Sigmoid colon (tissue), 7 donors: Measurements from ENCODE around the gene FBLN1. TPM values are rescaled to one million over a fixed set of nuclear protein-coding genes. Genes with fewer than 3 reads are reported as not detected.

Source experiments
- DNase-seq: peaks from one replicate; pipeline ENCODE4 v3.0.0-alpha.2; 2019
- H3K27ac ChIP-seq, 4 donors: fragments of 200-600 bp; sonication (generic); one replicate each; pipeline ENCODE4 v1.5.1; 2016 to 2019; ENCODE audit warnings: mild to moderate bottlenecking in 1 of 4
- H3K27me3 ChIP-seq, 3 donors: fragments of 200-600 bp; sonication (generic); one replicate each; pipeline ENCODE4 v1.5.1; 2019; ENCODE audit warnings: mild to moderate bottlenecking in 1 of 3
- H3K36me3 ChIP-seq, 4 donors: fragments of 200-600 bp; sonication (generic); one replicate each; pipeline ENCODE4 v1.5.1; 2016 to 2019
- H3K4me1 ChIP-seq, 4 donors: fragments of 200-600 bp; sonication (generic); one replicate each; pipeline ENCODE4 v1.5.1; 2017 to 2019
- H3K4me3 ChIP-seq, 4 donors: fragments of 200-600 bp; sonication (generic); one replicate each; pipeline ENCODE4 v1.5.1; 2017 to 2019; ENCODE audit warnings: mild to moderate bottlenecking in 2 of 4, moderate library complexity in 1 of 4
- H3K9me3 ChIP-seq, 4 donors: fragments of 200-600 bp in 3 of 4; sonication (generic) in 3 of 4; one replicate each; pipeline versions ENCODE4 v1.5.1 to v1.6.1; 2013 to 2019
- EP300 ChIP-seq, 4 donors: sonication (generic); formaldehyde crosslinking; IDR thresholded peaks; one replicate each; pipeline ENCODE4 v1.6.1; 2017; ENCODE audit warnings: antibody characterized with exemption in 4 of 4
- POLR2A ChIP-seq, 2 donors: fragments of 450-650 bp; IDR thresholded peaks; one replicate each; pipeline ENCODE4 v1.6.1; 2016; ENCODE audit warnings: antibody characterized with exemption in 2 of 2, mild to moderate bottlenecking in 2 of 2, moderate library complexity in 2 of 2
- POLR2AphosphoS5 ChIP-seq, 4 donors: sonication (generic); formaldehyde crosslinking; IDR thresholded peaks; one replicate each; pipeline ENCODE4 v1.6.1; 2017; ENCODE audit warnings: antibody characterized with exemption in 4 of 4
- WGBS, 2 donors: extraction: QIAGEN DNeasy Blood & Tissue Kit; methylation state at CpG; one replicate each; pipeline ENCODE4 v1.1.7; 2013; 5-methylcytosine and 5-hydroxymethylcytosine counted together
- intact Hi-C: fragments of 100-400 bp; cut with DNase I; formaldehyde crosslinking; loops from one replicate; pipeline ENCODE4 v1.15.1; 2023
- polyA plus RNA-seq, 3 donors: library from polyadenylated mRNA; stranded (reverse); fragments of 200-250 nt; gene quantifications; one replicate each; pipeline ENCODE4 v1.2.3, GENCODE V29; 2013
- total RNA-seq, 4 donors: library from RNA; depleted of rRNA; stranded (reverse); fragments of >200 nt; gene quantifications; one replicate each; pipeline ENCODE4 v1.1.0, GENCODE V29; 2016
- TF ChIP-seq, protein P1 (sequence below), 4 experiments: fragments of 450-650 bp in 3 of 4; fragments of 200-600 bp in 1 of 4; IDR thresholded peaks; one replicate each; pipeline ENCODE4 v1.5.1; 2016 to 2019; ENCODE audit warnings: antibody characterized with exemption in 4 of 4, mild to moderate bottlenecking in 3 of 4, moderate library complexity in 2 of 4
- donor health status: healthy with polysubstance abuse.
- donor health status: Bipolar disorder and iron deficiency.
- donor health status: healthy.

FBLN1 gene
- total and polyA plus RNA-seq, 7 donors: 9.0 to 230 (median 123) TPM

DNA sequence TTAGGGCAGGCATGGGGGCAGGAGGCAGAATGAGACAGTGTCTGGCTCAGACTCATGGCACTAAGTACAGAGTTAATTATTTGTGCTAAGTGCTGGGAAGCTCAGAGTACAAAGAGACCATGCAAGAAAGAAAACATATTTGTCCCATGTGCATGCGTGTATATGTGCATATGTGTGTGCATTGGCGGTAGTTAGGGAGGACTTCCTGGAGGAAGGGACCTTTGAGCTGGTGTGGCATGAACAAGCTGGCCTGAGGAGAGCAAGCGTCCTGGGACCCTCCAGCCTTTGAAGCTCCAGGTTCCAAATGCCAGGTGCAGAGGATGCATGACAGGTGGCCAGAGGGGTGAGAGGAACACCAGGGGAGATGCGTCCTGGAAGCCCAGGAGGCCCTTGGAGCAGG lies 6.1 kb downstream of the FBLN1 start:
- Histone ChIP-seq H3K4me1 (peaks cover 0 to 50% (median 38%) of the 10 kb centered on the region in 4 donors), H3K36me3 (no peaks in the 10 kb centered on the region), H3K9me3 (no peaks in the 10 kb centered on the region), H3K4me3 (no peak overlapping the region), H3K27me3 (peaks cover 0 to 5% (median 0%) of the 10 kb centered on the region in 3 donors), H3K27ac (no peak overlapping the region)
- WGBS, 2 donors: 77 to 89% methylated on average over 4 of the region's 4 CpGs
- intact Hi-C loops: no loop called here
- DNase-seq: no peak
- no peak for TF ChIP-seq POLR2A (IDR thresholded peaks at IDR 0.05)
- TF ChIP-seq POLR2AphosphoS5 (IDR thresholded peaks at IDR 0.05): no peak
- TF ChIP-seq, protein P1, sequence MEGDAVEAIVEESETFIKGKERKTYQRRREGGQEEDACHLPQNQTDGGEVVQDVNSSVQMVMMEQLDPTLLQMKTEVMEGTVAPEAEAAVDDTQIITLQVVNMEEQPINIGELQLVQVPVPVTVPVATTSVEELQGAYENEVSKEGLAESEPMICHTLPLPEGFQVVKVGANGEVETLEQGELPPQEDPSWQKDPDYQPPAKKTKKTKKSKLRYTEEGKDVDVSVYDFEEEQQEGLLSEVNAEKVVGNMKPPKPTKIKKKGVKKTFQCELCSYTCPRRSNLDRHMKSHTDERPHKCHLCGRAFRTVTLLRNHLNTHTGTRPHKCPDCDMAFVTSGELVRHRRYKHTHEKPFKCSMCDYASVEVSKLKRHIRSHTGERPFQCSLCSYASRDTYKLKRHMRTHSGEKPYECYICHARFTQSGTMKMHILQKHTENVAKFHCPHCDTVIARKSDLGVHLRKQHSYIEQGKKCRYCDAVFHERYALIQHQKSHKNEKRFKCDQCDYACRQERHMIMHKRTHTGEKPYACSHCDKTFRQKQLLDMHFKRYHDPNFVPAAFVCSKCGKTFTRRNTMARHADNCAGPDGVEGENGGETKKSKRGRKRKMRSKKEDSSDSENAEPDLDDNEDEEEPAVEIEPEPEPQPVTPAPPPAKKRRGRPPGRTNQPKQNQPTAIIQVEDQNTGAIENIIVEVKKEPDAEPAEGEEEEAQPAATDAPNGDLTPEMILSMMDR (IDR thresholded peaks at IDR 0.05): no peak
- no peak for TF ChIP-seq EP300 (IDR thresholded peaks at IDR 0.05)

DNA sequence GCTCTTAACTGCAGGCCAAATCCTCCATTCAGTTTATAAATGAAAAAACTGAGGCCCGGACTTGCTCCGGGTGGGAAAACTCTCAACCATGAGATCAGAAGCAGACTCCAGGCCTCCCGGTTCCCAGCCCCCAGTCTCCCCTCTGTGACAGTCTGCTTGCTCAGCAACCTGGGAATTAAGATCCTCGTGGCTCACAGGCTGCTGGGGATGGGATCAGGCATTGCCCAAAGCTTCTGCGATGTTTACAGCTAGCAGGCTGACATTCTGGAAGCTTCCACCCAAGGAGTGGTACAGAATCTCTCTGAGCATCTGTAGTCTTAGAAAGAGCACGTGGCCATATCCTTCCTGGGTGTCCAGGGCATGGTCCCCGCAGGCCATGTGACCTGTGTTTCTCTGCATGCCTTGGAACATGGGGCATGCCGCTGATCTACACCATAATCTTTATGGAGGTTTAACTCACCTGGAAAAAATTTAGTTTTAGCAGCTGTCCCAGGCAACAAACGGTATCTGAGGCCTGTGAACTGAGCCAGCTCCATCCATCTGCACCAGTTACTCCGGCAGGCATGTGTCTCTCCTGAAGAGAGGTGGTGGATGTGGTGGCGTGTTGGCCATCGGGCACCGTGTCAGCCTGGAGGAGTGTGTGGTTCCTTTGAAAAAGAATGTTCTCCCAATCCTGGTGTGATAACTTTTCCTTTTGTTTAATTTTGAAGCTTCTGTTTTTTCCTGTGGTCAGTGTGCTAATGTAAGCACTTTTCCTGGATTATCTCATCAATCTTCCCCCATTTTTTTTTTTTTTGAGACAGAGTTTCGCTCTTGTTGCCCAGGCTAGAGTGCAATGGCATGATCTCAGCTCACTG lies 7.9 kb downstream of the FBLN1 start:
- Histone ChIP-seq H3K4me3 (no peak overlapping the region), H3K27me3 (no peaks in the 10 kb centered on the region), H3K9me3 (no peaks in the 10 kb centered on the region), H3K27ac (peak overlapping the region; percentile 55 to 73 (median 62)), H3K4me1 (peaks cover 0 to 43% (median 30%) of the 10 kb centered on the region in 4 donors), H3K36me3 (no peaks in the 10 kb centered on the region)
- DNase-seq: no peak
- intact Hi-C loops: no loop called here
- 75 to 77% methylated on average over 14 of the region's 14 CpGs for WGBS, 2 donors
- no peak for TF ChIP-seq POLR2A (IDR thresholded peaks at IDR 0.05)
- no peak for TF ChIP-seq EP300 (IDR thresholded peaks at IDR 0.05)
- no peak for TF ChIP-seq POLR2AphosphoS5 (IDR thresholded peaks at IDR 0.05)
- TF ChIP-seq, protein P1 (IDR thresholded peaks at IDR 0.05): no peak

DNA sequence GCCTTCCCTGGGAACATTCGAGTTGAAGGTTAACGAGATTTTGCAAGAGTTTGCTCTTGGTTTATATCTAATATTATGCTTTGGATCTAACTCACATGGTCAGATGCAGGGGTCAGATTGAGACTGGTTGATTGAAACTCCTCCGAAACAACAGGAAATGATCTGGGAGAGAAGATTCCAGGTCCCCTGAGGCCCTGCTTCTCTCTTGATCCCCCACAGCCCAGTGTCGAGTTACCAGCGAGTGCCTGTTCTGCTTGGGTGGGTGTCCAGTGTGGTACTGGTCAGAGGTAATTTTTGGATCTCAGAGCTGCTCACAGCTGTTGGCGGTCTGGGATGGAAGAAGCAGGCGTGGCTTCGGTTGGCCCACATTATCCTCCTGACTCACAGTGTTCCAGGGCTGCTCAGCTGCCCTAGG lies 9.2 kb downstream of the FBLN1 start:
- Histone ChIP-seq H3K9me3 (no peaks in the 10 kb centered on the region), H3K27ac (peak overlapping the region; percentile 59 to 73 (median 64)), H3K4me3 (no peak overlapping the region), H3K4me1 (peaks cover 0 to 46% (median 40%) of the 10 kb centered on the region in 4 donors), H3K36me3 (no peaks in the 10 kb centered on the region), H3K27me3 (no peaks in the 10 kb centered on the region)
- intact Hi-C loops: no loop called here
- WGBS, 2 donors: 74 to 76% methylated on average over 8 of the region's 8 CpGs
- peak; percentile 96 for DNase-seq
- TF ChIP-seq POLR2AphosphoS5 (IDR thresholded peaks at IDR 0.05) (peak in 3 of 4 donors; percentile 48 to 62 (median 52)), POLR2A (IDR thresholded peaks at IDR 0.05) (no peak)

DNA sequence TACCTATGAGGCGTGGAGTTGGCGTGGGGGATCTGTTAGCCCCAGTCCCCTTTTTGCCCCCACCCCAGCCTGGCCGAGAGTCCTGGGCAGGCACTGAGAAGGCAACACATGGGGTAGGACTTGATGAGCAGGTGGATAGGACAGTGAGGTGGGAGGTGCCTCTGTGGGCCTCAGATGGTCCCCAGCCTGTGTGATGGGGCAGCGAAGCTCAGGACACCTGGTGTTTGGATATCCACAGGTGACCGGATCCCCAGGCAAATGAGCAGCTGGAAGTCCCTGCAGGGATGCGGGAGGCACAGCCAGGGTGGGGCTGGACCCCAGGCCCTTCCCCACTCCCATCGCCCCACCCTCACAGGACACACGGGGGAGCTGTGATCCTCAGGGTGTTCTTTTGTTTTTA lies 9.7 kb downstream of the FBLN1 start:
- H3K27ac ChIP-seq: peak overlapping the region; percentile 59 to 73 (median 64)
- no peak overlapping the region for H3K4me3 ChIP-seq
- no peaks in the 10 kb centered on the region for H3K36me3 ChIP-seq
- WGBS, 2 donors: 71 to 80% methylated on average over 8 of the region's 8 CpGs
- DNase-seq: no peak
- H3K9me3 ChIP-seq: no peaks in the 10 kb centered on the region
- H3K27me3 ChIP-seq: no peaks in the 10 kb centered on the region
- TF ChIP-seq POLR2A (IDR thresholded peaks at IDR 0.05) (no peak), EP300 (IDR thresholded peaks at IDR 0.05) (no peak), POLR2AphosphoS5 (IDR thresholded peaks at IDR 0.05) (no peak)
- TF ChIP-seq, protein P1 (IDR thresholded peaks at IDR 0.05): no peak
- intact Hi-C loops: no loop called here
- peaks cover 0 to 51% (median 45%) of the 10 kb centered on the region in 4 donors for H3K4me1 ChIP-seq

DNA sequence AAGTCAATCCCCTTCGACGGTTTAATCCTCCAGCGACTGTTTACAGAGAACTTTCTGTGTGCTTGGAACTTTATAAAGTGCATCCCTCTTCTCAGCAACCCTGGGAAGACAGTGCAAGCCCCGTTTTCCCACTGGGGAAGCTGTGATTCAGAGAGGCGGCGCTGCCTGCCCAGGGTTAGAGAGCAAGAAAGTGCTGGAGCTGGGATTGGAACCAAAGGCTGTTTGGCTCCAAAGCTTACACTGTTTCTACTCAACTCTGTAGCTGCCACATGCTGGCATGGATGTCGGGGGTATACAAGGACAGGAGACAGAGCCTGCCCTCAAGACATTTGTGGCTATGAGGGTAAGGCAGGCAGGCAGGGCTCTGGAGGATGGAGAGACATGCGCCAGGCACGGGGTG lies 13.0 kb downstream of the FBLN1 start:
- peaks cover 0 to 60% (median 38%) of the 10 kb centered on the region in 4 donors for H3K4me1 ChIP-seq

More for the DNA sequence above, 13.0 kb downstream of the FBLN1 start:
- Histone ChIP-seq H3K36me3 (no peaks in the 10 kb centered on the region), H3K27me3 (no peaks in the 10 kb centered on the region), H3K27ac (peak overlapping the region; percentile 35 to 60 (median 54)), H3K4me3 (no peak overlapping the region), H3K9me3 (no peaks in the 10 kb centered on the region)
- WGBS, 2 donors: 70 to 71% methylated on average over 9 of the region's 9 CpGs
- intact Hi-C loops: no loop called here
- DNase-seq: no peak
- TF ChIP-seq EP300 (IDR thresholded peaks at IDR 0.05): no peak
- peak in 2 of 4 donors; percentile 47 to 77 for TF ChIP-seq POLR2AphosphoS5 (IDR thresholded peaks at IDR 0.05)
- TF ChIP-seq, protein P1 (IDR thresholded peaks at IDR 0.05): no peak
- TF ChIP-seq POLR2A (IDR thresholded peaks at IDR 0.05): no peak
